IMR-90 (cell line): Measurements from ENCODE around the gene ADGB. TPM values are rescaled to one million over a fixed set of nuclear protein-coding genes. Genes with fewer than 3 reads are reported as not detected.

Experiments used
- ATAC-seq: fragments of 200-7000 bp; cut with Tn5 transposase; 2 replicates; pipeline ENCODE4 v1.9.1; 2020; ENCODE audit warnings: low read depth, mild to moderate bottlenecking, moderate library complexity
- BruUV-seq: library from RNA; stranded (reverse); fragments of 400-500 nt; replicated peaks from 2 replicates; lab custom pipeline; 2021; lab: Mats Ljungman, UMichigan
- CTCF ChIA-PET: fragments of 300-600 bp; formaldehyde crosslinking; extraction: SDS; loops from one replicate; lab custom pipeline; 2021; ENCODE audit warnings: antibody characterized with exemption; lab: Yijun Ruan, JAX
- POLR2A ChIA-PET: fragments of 300-600 bp; sonication (Branson Sonifier 250); formaldehyde crosslinking; loops from one replicate; lab custom pipeline; 2022; ENCODE audit warnings: antibody characterized with exemption; ENCODE audit not compliant: unreplicated experiment; lab: Charles Lee
- DNase-seq: peaks from one replicate; pipeline ENCODE4 v3.0.0; 2013
- H2AFZ ChIP-seq: replicated peaks from 2 replicates; pipeline ENCODE3; 2013; ENCODE audit warnings: low read length, mild to moderate bottlenecking; ENCODE audit not compliant: poor library complexity
- H2AK5ac ChIP-seq: 2 replicates; pipeline ENCODE4 v1.6.1; 2013; ENCODE audit warnings: low read depth, low read length, inconsistent platforms
- H2AK9ac ChIP-seq: replicated peaks from 2 replicates; pipeline ENCODE3; 2013; ENCODE audit warnings: mild to moderate bottlenecking, low read depth, low read length, moderate library complexity; ENCODE audit not compliant: poor library complexity
- H2BK120ac ChIP-seq: 2 replicates; pipeline ENCODE4 v1.6.1; 2013; ENCODE audit warnings: low read depth, low read length, inconsistent platforms
- H2BK15ac ChIP-seq: 3 replicates; pipeline ENCODE4 v1.6.1; 2013; ENCODE audit warnings: low read depth, low read length, inconsistent platforms
- H2BK20ac ChIP-seq: 2 replicates; pipeline ENCODE4 v1.6.1; 2013; ENCODE audit warnings: low read depth, mild to moderate bottlenecking, inconsistent platforms, low read length, moderate library complexity
- H2BK5ac ChIP-seq: 2 replicates; pipeline ENCODE4 v1.6.1; 2013; ENCODE audit warnings: mild to moderate bottlenecking, low read depth, low read length, inconsistent platforms; ENCODE audit not compliant: poor library complexity, severe bottlenecking
- H3K14ac ChIP-seq: replicated peaks from 2 replicates; pipeline ENCODE4 v1.6.1; 2013; ENCODE audit warnings: low read depth, low read length, inconsistent platforms
- H3K18ac ChIP-seq: 2 replicates; pipeline ENCODE4 v1.6.1; 2013; ENCODE audit warnings: low read depth, low read length, control low read depth
- H3K23ac ChIP-seq: 2 replicates; pipeline ENCODE4 v1.6.1; 2013; ENCODE audit warnings: low read depth, low read length, inconsistent platforms
- H3K27ac ChIP-seq: 2 replicates; pipeline ENCODE4 v1.5.1; 2013; ENCODE audit warnings: mild to moderate bottlenecking, control low read depth, low read length; ENCODE audit not compliant: insufficient read depth
- H3K27me3 ChIP-seq: 2 replicates; pipeline ENCODE4 v1.6.1; 2013; ENCODE audit warnings: low read length; ENCODE audit not compliant: control insufficient read depth, insufficient read depth
- H3K36me3 ChIP-seq: 2 replicates; pipeline ENCODE4 v1.6.1; 2013; ENCODE audit warnings: low read length, mixed read lengths; ENCODE audit not compliant: control insufficient read depth, insufficient read depth
- H3K4ac ChIP-seq: 2 replicates; pipeline ENCODE4 v1.6.1; 2013; ENCODE audit warnings: low read depth, low read length, inconsistent platforms
- H3K4me1 ChIP-seq: 2 replicates; pipeline ENCODE4 v1.6.1; 2013; ENCODE audit warnings: low read length, mixed read lengths; ENCODE audit not compliant: control insufficient read depth, insufficient read depth
- H3K4me2 ChIP-seq: 2 replicates; pipeline ENCODE4 v1.6.1; 2013; ENCODE audit warnings: low read depth, mild to moderate bottlenecking, control low read depth, low read length, moderate library complexity
- H3K4me3 ChIP-seq: 2 replicates; pipeline ENCODE4 v1.5.1; 2013; ENCODE audit warnings: low read depth, mild to moderate bottlenecking, control low read depth, low read length, moderate library complexity; ENCODE audit not compliant: insufficient read depth
- H3K56ac ChIP-seq: 2 replicates; pipeline ENCODE4 v1.6.1; 2013; ENCODE audit warnings: low read length, inconsistent platforms; ENCODE audit not compliant: insufficient read depth; ENCODE audit errors: extremely low read depth
- H3K79me1 ChIP-seq, 2 experiments: 2 replicates each; pipeline ENCODE4 v1.6.1; 2013; ENCODE audit warnings: low read length in 2 of 2, inconsistent platforms in 1 of 2, low read depth in 1 of 2
- H3K9ac ChIP-seq: 2 replicates; pipeline ENCODE4 v1.6.1; 2013; ENCODE audit warnings: low read depth, low read length, control low read depth
- H3K9me1 ChIP-seq: 2 replicates; pipeline ENCODE4 v1.6.1; 2013; ENCODE audit warnings: low read length, inconsistent platforms; ENCODE audit not compliant: insufficient read depth
- H3K9me3 ChIP-seq: 2 replicates; pipeline ENCODE4 v1.6.1; 2013; ENCODE audit warnings: low read length; ENCODE audit not compliant: control insufficient read depth, insufficient read depth
- H4K20me1 ChIP-seq: 2 replicates; pipeline ENCODE4 v1.6.1; 2013; ENCODE audit warnings: low read length, inconsistent platforms; ENCODE audit not compliant: insufficient read depth
- H4K5ac ChIP-seq: 2 replicates; pipeline ENCODE4 v1.6.1; 2013; ENCODE audit warnings: mild to moderate bottlenecking, low read depth, low read length, control low read depth
- H4K8ac ChIP-seq, 2 experiments: 2 replicates each; pipeline ENCODE4 v1.6.1; 2013; ENCODE audit warnings: low read depth in 2 of 2, low read length in 2 of 2, control low read depth in 1 of 2, inconsistent platforms in 1 of 2
- H4K91ac ChIP-seq: 2 replicates; pipeline ENCODE4 v1.6.1; 2013; ENCODE audit warnings: low read depth, low read length, inconsistent platforms; ENCODE audit not compliant: insufficient read depth
- CEBPB ChIP-seq: IDR thresholded peaks from 2 replicates; pipeline ENCODE4 v1.6.1; 2012; ENCODE audit warnings: low read depth, low read length, improper control_type of control experiment
- ELK1 ChIP-seq: fragments of 150-350 bp; IDR thresholded peaks from 2 replicates; pipeline ENCODE4 v1.6.1; 2016; ENCODE audit warnings: low read depth, mild to moderate bottlenecking, low read length, moderate library complexity, borderline replicate concordance
- RCOR1 ChIP-seq: IDR thresholded peaks from 2 replicates; pipeline ENCODE4 v1.6.1; 2012; ENCODE audit warnings: mild to moderate bottlenecking, low read length, improper control_type of control experiment; ENCODE audit not compliant: insufficient replicate concordance
- USF2 ChIP-seq: fragments of 150-350 bp; IDR thresholded peaks from 2 replicates; pipeline ENCODE4 v1.6.1; 2017; ENCODE audit warnings: mild to moderate bottlenecking, antibody characterized with exemption, low read length, low read depth
- WGBS, 2 experiments: methylation state at CpG; one replicate each; pipeline versions ENCODE4 v1.1.5 to v1.1.7; 2013; ENCODE audit warnings: missing lambda C conversion rate in 2 of 2; ENCODE audit not compliant: insufficient read length in 1 of 2; ENCODE audit errors: extremely low coverage in 2 of 2; 5-methylcytosine and 5-hydroxymethylcytosine counted together
- dilution Hi-C: fragments of 300-500 bp; cut with HindIII; formaldehyde crosslinking; loops from one replicate; pipeline ENCODE4 v1.14.3; 2018; ENCODE audit warnings: low sequenced_read_pairs; ENCODE audit not compliant: unreplicated experiment
- in situ Hi-C: fragments of 300-500 bp; cut with MboI; formaldehyde crosslinking; loops from 3 replicates; pipeline ENCODE4 v1.14.3; 2019; ENCODE audit warnings: low sequenced_read_pairs, inconsistent platforms, mixed read lengths
- intact Hi-C: fragments of 100-400 bp; cut with micrococcal nuclease; formaldehyde crosslinking; loops from 2 replicates; pipeline ENCODE4 v1.10.0; 2022
- polyA plus RNA-seq, 3 experiments: library from polyadenylated mRNA; depleted of rRNA; stranded (reverse); fragments of >200 nt; gene quantifications; 2 replicates each; pipeline ENCODE4 v1.2.3, GENCODE V29; 2012; ENCODE audit warnings: low replicate concordance in 1 of 3
- total RNA-seq: library from RNA; depleted of rRNA; stranded (reverse); fragments of >200 nt; gene quantifications from 2 replicates; pipeline ENCODE4 v1.2.3, GENCODE V29; 2012

ADGB gene
- total and polyA plus RNA-seq, 2 of the 4 experiments (the other 2 are of a cell fraction): not detected

GRCh38 chr6:146553377-146554135 is 45.2 kb upstream of the ADGB start:
- no peak for DNase-seq
- Histone ChIP-seq H3K56ac (no peak overlapping the region), H2AFZ (no peak overlapping the region), H3K4me3 (no peak overlapping the region), H2BK15ac (no peak overlapping the region), H2AK9ac (no peak overlapping the region), H3K9ac (no peak overlapping the region), H3K79me1 (peaks cover 17 to 31% of the 10 kb centered on the region in 2 experiments), H3K9me3 (no peaks in the 10 kb centered on the region), H4K5ac (no peak overlapping the region), H4K20me1 (no peaks in the 10 kb centered on the region), H3K36me3 (peaks cover 21% of the 10 kb centered on the region), H2AK5ac (no peak overlapping the region), H3K27ac (no peak overlapping the region), H3K14ac (0 out of 2 replicates have a peak overlapping the region, but pooled peaks have one; percentile 45), H4K8ac (no peak overlapping the region), H3K4me1 (peaks cover 8% of the 10 kb centered on the region), H4K91ac (no peak overlapping the region), H2BK5ac (no peak overlapping the region), H3K4me2 (no peak overlapping the region; the same call in 1 of the 2 replicates), H3K4ac (no peak overlapping the region), H3K27me3 (no peaks in the 10 kb centered on the region), H3K9me1 (0 out of 2 replicates have a peak, but pooled peaks cover 5% of the 10 kb centered on the region), H2BK20ac (no peak overlapping the region), H3K23ac (no peak overlapping the region), H2BK120ac (no peak overlapping the region), H3K18ac (no peak overlapping the region)
- WGBS, 2 experiments: 59% methylated on average over 3 of the region's 7 CpGs; no CpG with 5 or more reads in 1 of the 2 experiments
- POLR2A ChIA-PET: no interaction called here
- no peak for TF ChIP-seq RCOR1
- no peak for TF ChIP-seq ELK1
- no peak for TF ChIP-seq CEBPB
- TF ChIP-seq USF2: no peak
- intact Hi-C loops (no loop called here), dilution Hi-C loops (no loop called here), in situ Hi-C loops (no loop called here)
- ATAC-seq: no peak
- CTCF ChIA-PET: no interaction called here
- BruUV-seq: no TSS peak
